SU-DHL-6 (cell line): ENCODE results near the gene BNIP2.

Experiments used
- CTCF ChIP-seq: fragments of 200-600 bp; sonication (generic); IDR thresholded peaks from one replicate; pipeline ENCODE4 v1.5.1; 2017; ENCODE audit warnings: antibody characterized with exemption, mild to moderate bottlenecking, low read length, moderate library complexity; ENCODE audit not compliant: insufficient read depth, poor library complexity, severe bottlenecking
- EZH2phosphoT487 ChIP-seq: fragments of 200-600 bp; sonication (generic), shearing (Covaris generic); conservative IDR thresholded peaks from 2 replicates; pipeline ENCODE4 v1.6.1; 2018; ENCODE audit warnings: mild to moderate bottlenecking, antibody characterized with exemption, low read length, moderate library complexity, mixed read lengths

- no peak for TF ChIP-seq CTCF
- no peak for TF ChIP-seq EZH2phosphoT487
Measured at GRCh38 chr15:59657635-59658125, 31.4 kb downstream of the BNIP2 start.
